ENCODE results near the gene COA7.
"Not testable (repeated sequence)": the region's sequence is repeated elsewhere in the genome, so short reads cannot be mapped to it uniquely, and the experiment has no call there.

The COA7 gene

GRCh38 chr1:52697795-52698674, at the start of gene COA7:
COA7 (minus strand) TSS chr1:52698347; CDS start chr1:52698326, 21 bp downstream.
- DNase-seq: peak; percentile 46 to 73

GRCh38 chr1:52747450-52747849, 49.3 kb upstream of the COA7 start:
- no peak for DNase-seq

GRCh38 chr1:52746189-52746588, 48.0 kb upstream of the COA7 start:
- DNase-seq: no peak

GRCh38 chr1:52741259-52741658, 43.1 kb upstream of the COA7 start:
- no peak for DNase-seq

GRCh38 chr1:52739699-52740467, 41.7 kb upstream of the COA7 start:
- DNase-seq: no peak

- DNase-seq: no peak
Measured at GRCh38 chr1:52738893-52739292, 40.7 kb upstream of the COA7 start.

- DNase-seq: no peak
Measured at GRCh38 chr1:52738148-52738547, 40.0 kb upstream of the COA7 start.

- not testable (repeated sequence) for DNase-seq
Measured at GRCh38 chr1:52735371-52735770, 37.2 kb upstream of the COA7 start.

- no peak for DNase-seq
Measured at GRCh38 chr1:52733368-52733767, 35.2 kb upstream of the COA7 start.

- DNase-seq: no peak
Measured at GRCh38 chr1:52727956-52728656, 30.0 kb upstream of the COA7 start.

GRCh38 chr1:52727114-52727586, 29.0 kb upstream of the COA7 start:
- no peak for DNase-seq

GRCh38 chr1:52726265-52727113, 28.3 kb upstream of the COA7 start, which contains the start of gene ZYG11B:
ZYG11B (plus strand) TSS chr1:52726453; CDS start chr1:52726654, 201 bp downstream.
- peak; percentile 84 to 88 for DNase-seq

GRCh38 chr1:52725903-52726264, 27.7 kb upstream of the COA7 start:
- no peak for DNase-seq

GRCh38 chr1:52723260-52723659, 25.1 kb upstream of the COA7 start:
- DNase-seq: no peak

GRCh38 chr1:52715296-52715695, 17.1 kb upstream of the COA7 start:
- not testable (repeated sequence) for DNase-seq

GRCh38 chr1:52713590-52713989, 15.4 kb upstream of the COA7 start:
- no peak for DNase-seq

GRCh38 chr1:52709016-52709415, 10.9 kb upstream of the COA7 start:
- DNase-seq: no peak

- DNase-seq: no peak
Measured at GRCh38 chr1:52707927-52708655, 9.9 kb upstream of the COA7 start.

GRCh38 chr1:52706941-52707926, 9.1 kb upstream of the COA7 start:
- DNase-seq: no peak

- DNase-seq: no peak
Measured at GRCh38 chr1:52706136-52706670, 8.1 kb upstream of the COA7 start.
